Endothelial cell of hepatic sinusoid (primary cell): ENCODE results near the gene FBXW4.

Experiments used
- in situ Hi-C: cut with HindIII; loops from 2 replicates; pipeline ENCODE4 v1.10.0; 2017; ENCODE audit warnings: low sequenced_read_pairs

Gene FBXW4

GRCh38 chr10:101704331-101704730 is 9.4 kb upstream of the FBXW4 start:
- in situ Hi-C loops = no loop called here

- in situ Hi-C loops = no loop called here
Observed at GRCh38 chr10:101696632-101697031, 1.7 kb upstream of the FBXW4 start.

- in situ Hi-C loops = no loop called here
Observed at GRCh38 chr10:101695404-101695890, 477 bp upstream of the FBXW4 start.

- in situ Hi-C loops = loop anchor here (5.0 kb wide), 1 partner anchor 93 kb away; no protein-coding TSS in a partner anchor
Observed at GRCh38 chr10:101693978-101694673, 844 bp downstream of the FBXW4 start.

GRCh38 chr10:101693651-101693977 is 1.4 kb downstream of the FBXW4 start:
- in situ Hi-C loops = loop anchor here (5.0 kb wide), 1 partner anchor 94 kb away; no protein-coding TSS in a partner anchor

GRCh38 chr10:101691081-101691480 is 3.9 kb downstream of the FBXW4 start:
- in situ Hi-C loops = loop anchor here (5.0 kb wide), 1 partner anchor 96 kb away; no protein-coding TSS in a partner anchor

GRCh38 chr10:101690461-101690860 is 4.5 kb downstream of the FBXW4 start:
- in situ Hi-C loops = loop anchor here (5.0 kb wide), 1 partner anchor 97 kb away; no protein-coding TSS in a partner anchor

GRCh38 chr10:101687071-101687658 is 7.8 kb downstream of the FBXW4 start:
- in situ Hi-C loops = no loop called here

- in situ Hi-C loops = no loop called here
Observed at GRCh38 chr10:101686133-101686925, 8.6 kb downstream of the FBXW4 start.

GRCh38 chr10:101684782-101685181 is 10.2 kb downstream of the FBXW4 start:
- in situ Hi-C loops = no loop called here

- in situ Hi-C loops = no loop called here
Observed at GRCh38 chr10:101683276-101683675, 11.7 kb downstream of the FBXW4 start.

GRCh38 chr10:101682172-101682825 is 12.7 kb downstream of the FBXW4 start:
- in situ Hi-C loops = no loop called here

GRCh38 chr10:101676565-101676964 is 18.4 kb downstream of the FBXW4 start:
- in situ Hi-C loops = no loop called here

- in situ Hi-C loops = no loop called here
Observed at GRCh38 chr10:101675115-101675514, 19.9 kb downstream of the FBXW4 start.

GRCh38 chr10:101672536-101672935 is 22.4 kb downstream of the FBXW4 start:
- in situ Hi-C loops = no loop called here

GRCh38 chr10:101671453-101671852 is 23.5 kb downstream of the FBXW4 start:
- in situ Hi-C loops = no loop called here

- in situ Hi-C loops = no loop called here
Observed at GRCh38 chr10:101670635-101671034, 24.3 kb downstream of the FBXW4 start.

GRCh38 chr10:101669181-101669580 is 25.8 kb downstream of the FBXW4 start:
- in situ Hi-C loops = no loop called here

- in situ Hi-C loops = no loop called here
Observed at GRCh38 chr10:101668566-101668965, 26.4 kb downstream of the FBXW4 start.

- in situ Hi-C loops = no loop called here
Observed at GRCh38 chr10:101666083-101666482, 28.9 kb downstream of the FBXW4 start.

GRCh38 chr10:101663097-101663496 is 31.9 kb downstream of the FBXW4 start:
- in situ Hi-C loops = no loop called here
